Smooth muscle cell (in vitro differentiated cells): ENCODE data around the gene GPC6. TPM values are rescaled to one million over a fixed set of nuclear protein-coding genes. Genes with fewer than 3 reads are reported as not detected.

ENCODE experiments used
- DNase-seq: peaks from one replicate; lab custom pipeline; 2025; ENCODE audit not compliant: unreplicated experiment; lab: John Stamatoyannopoulos, UW
- H2AFZ ChIP-seq: fragments of 200-600 bp; sonication (generic); 2 replicates; pipeline ENCODE4 v1.6.0; 2016; ENCODE audit warnings: antibody characterized with exemption, low read depth, mild to moderate bottlenecking
- H3F3A ChIP-seq: fragments of 200-600 bp; sonication (generic); 2 replicates; pipeline ENCODE4 v1.6.0; 2017; ENCODE audit warnings: antibody characterized with exemption, low read depth
- H3K27ac ChIP-seq: fragments of 200-600 bp; sonication (generic); 2 replicates; pipeline ENCODE4 v1.5.1; 2016; ENCODE audit warnings: low read depth, mild to moderate bottlenecking
- H3K27me3 ChIP-seq: fragments of 200-600 bp; sonication (generic); 2 replicates; pipeline ENCODE4 v1.6.1; 2016; ENCODE audit warnings: low read depth, mild to moderate bottlenecking
- H3K36me3 ChIP-seq: fragments of 200-600 bp; sonication (generic); 2 replicates; pipeline ENCODE4 v1.5.1; 2016; ENCODE audit warnings: low read depth
- H3K4me1 ChIP-seq: fragments of 200-600 bp; sonication (generic); 2 replicates; pipeline ENCODE4 v1.5.1; 2016; ENCODE audit warnings: low read depth
- H3K4me2 ChIP-seq: fragments of 200-600 bp; sonication (generic); 2 replicates; pipeline ENCODE4 v1.6.0; 2016; ENCODE audit warnings: mild to moderate bottlenecking
- H3K4me3 ChIP-seq: fragments of 200-600 bp; sonication (generic); 2 replicates; pipeline ENCODE4 v1.5.1; 2016; ENCODE audit warnings: mild to moderate bottlenecking
- H3K79me2 ChIP-seq: fragments of 200-600 bp; sonication (generic); 2 replicates; pipeline ENCODE4 v1.6.0; 2016; ENCODE audit warnings: low read depth, mild to moderate bottlenecking
- H3K9ac ChIP-seq: fragments of 200-600 bp; sonication (generic); 2 replicates; pipeline ENCODE4 v1.6.0; 2016; ENCODE audit warnings: low read depth
- H3K9me3 ChIP-seq: fragments of 200-600 bp; sonication (generic); replicated peaks from 2 replicates; pipeline ENCODE4 v1.5.1; 2016; ENCODE audit warnings: low read depth
- H4K20me1 ChIP-seq: fragments of 200-600 bp; sonication (generic); 2 replicates; pipeline ENCODE4 v1.6.0; 2016; ENCODE audit warnings: low read depth
- WGBS: methylation state at CpG from one replicate; pipeline ENCODE4 v1.1.7; 2016; ENCODE audit warnings: low lambda C conversion rate; 5-methylcytosine and 5-hydroxymethylcytosine counted together
- polyA plus RNA-seq: library from polyadenylated mRNA; unstranded; fragments of >200 nt; fragmentation: Nextera tagmentation; extraction: Ambion mirVana; gene quantifications from 2 replicates; pipeline ENCODE4 v1.2.1, GENCODE V29; 2016
- total RNA-seq: library from RNA; depleted of rRNA; stranded (reverse); fragments of >200 nt; gene quantifications from 2 replicates; pipeline ENCODE4 v1.2.3, GENCODE V29; 2014
- TF ChIP-seq, protein P1 (sequence below): fragments of 200-600 bp; sonication (generic); IDR thresholded peaks from 2 replicates; pipeline ENCODE4 v1.5.1; 2017; ENCODE audit warnings: borderline replicate concordance, mild to moderate bottlenecking, antibody characterized with exemption; ENCODE audit not compliant: insufficient read depth, poor library complexity, severe bottlenecking

Gene GPC6
- total and polyA plus RNA-seq, 2 experiments from 2014 or later, result 19.7 to 68.5 TPM

DNA sequence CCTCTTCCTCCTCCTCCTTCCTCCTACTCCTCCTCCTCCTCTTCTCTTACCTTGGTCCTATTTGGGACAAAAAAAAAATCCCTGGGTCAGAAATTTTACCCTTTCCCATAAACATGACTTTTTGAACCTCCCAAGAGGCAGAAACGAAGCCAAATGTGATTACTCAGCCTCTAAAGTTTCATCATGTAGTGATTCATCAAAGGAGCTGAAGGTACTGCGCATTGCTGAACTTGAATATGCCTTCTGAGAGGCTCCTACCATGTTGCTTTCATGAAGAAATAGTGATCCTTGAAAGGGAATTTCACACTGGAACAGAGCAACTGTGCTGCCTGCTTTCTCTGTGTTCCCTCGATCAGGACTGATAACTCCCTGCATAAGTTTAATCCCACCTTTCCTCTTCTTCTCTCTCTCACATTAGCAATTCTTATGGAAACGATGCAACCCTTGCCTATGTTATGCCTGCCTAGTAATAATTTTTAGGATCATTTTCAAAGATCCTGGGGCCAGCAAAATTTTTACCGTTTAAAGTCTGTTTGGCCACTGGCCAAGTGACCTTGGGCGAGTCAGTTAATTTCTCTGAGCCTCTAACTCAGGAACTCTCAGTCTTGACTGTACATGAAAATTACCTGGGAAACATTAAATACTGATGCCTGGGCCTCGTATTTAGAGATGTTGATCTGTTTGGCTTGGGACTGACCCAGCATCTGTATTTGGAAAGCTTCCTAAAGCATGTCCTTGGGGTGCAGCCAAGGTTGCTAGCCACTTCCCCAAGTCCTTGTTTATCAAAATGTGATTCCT, 1103.3 kb downstream of the GPC6 start:
- Histone ChIP-seq H3K4me3 (no peak overlapping the region), H3F3A (peaks cover 14% of the 10 kb centered on the region), H3K27me3 (no peaks in the 10 kb centered on the region), H3K36me3 (no peaks in the 10 kb centered on the region), H2AFZ (no peak overlapping the region), H3K4me1 (peaks cover 15% of the 10 kb centered on the region), H3K27ac (peak overlapping the region; percentile 66), H3K9ac (no peak overlapping the region), H3K9me3 (no peaks in the 10 kb centered on the region), H4K20me1 (no peaks in the 10 kb centered on the region), H3K79me2 (no peaks in the 10 kb centered on the region), H3K4me2 (peak overlapping the region; percentile 43)
- TF ChIP-seq, protein P1, sequence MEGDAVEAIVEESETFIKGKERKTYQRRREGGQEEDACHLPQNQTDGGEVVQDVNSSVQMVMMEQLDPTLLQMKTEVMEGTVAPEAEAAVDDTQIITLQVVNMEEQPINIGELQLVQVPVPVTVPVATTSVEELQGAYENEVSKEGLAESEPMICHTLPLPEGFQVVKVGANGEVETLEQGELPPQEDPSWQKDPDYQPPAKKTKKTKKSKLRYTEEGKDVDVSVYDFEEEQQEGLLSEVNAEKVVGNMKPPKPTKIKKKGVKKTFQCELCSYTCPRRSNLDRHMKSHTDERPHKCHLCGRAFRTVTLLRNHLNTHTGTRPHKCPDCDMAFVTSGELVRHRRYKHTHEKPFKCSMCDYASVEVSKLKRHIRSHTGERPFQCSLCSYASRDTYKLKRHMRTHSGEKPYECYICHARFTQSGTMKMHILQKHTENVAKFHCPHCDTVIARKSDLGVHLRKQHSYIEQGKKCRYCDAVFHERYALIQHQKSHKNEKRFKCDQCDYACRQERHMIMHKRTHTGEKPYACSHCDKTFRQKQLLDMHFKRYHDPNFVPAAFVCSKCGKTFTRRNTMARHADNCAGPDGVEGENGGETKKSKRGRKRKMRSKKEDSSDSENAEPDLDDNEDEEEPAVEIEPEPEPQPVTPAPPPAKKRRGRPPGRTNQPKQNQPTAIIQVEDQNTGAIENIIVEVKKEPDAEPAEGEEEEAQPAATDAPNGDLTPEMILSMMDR, result no peak
- WGBS, result 51% methylated on average over 7 of the region's 7 CpGs
- no peak for DNase-seq

DNA sequence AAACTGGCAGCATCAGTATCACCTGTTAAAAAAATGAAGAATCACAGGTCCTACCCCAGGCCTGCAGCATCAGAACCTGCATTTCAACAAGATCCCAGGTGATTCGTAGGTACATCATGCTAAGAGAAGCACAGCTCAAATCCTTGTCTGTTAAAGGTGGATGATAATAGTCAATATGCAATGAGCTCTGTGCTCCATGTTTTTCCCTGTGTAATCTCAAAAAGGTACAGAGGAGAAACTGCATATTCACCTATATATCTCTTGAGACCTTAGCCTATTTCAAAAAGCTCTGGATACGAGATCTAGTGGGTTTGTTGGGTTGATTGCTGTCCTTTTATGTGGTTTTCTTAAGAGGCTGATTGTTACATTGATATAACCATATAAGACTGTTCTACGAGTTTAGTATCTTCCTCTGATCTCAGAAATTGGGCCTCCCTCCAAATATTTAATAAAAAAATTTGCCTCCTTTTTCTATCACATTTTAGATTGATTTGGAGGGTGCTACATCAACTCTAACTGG, 1104.0 kb downstream of the GPC6 start:
- WGBS, result 94% methylated on average over 3 of the region's 3 CpGs
- Histone ChIP-seq H3K4me2 (no peak overlapping the region), H3K79me2 (no peaks in the 10 kb centered on the region), H3K36me3 (no peaks in the 10 kb centered on the region), H3K27ac (no peak overlapping the region), H3K9me3 (no peaks in the 10 kb centered on the region), H3K4me1 (peaks cover 9% of the 10 kb centered on the region), H3K4me3 (no peak overlapping the region), H3F3A (peaks cover 10% of the 10 kb centered on the region), H2AFZ (no peak overlapping the region), H3K27me3 (no peaks in the 10 kb centered on the region), H3K9ac (no peak overlapping the region), H4K20me1 (no peaks in the 10 kb centered on the region)
- DNase-seq, result no peak
- TF ChIP-seq, protein P1, result no peak

- H2AFZ ChIP-seq, result no peak overlapping the region
- no peak overlapping the region for H3K4me3 ChIP-seq
- TF ChIP-seq, protein P1, result no peak
- H3K9me3 ChIP-seq, result no peaks in the 10 kb centered on the region
- H4K20me1 ChIP-seq, result no peaks in the 10 kb centered on the region
- 92% methylated on average over 3 of the region's 3 CpGs for WGBS
- DNase-seq, result no peak
- H3F3A ChIP-seq, result peaks cover 10% of the 10 kb centered on the region
- H3K4me2 ChIP-seq, result no peak overlapping the region
- no peaks in the 10 kb centered on the region for H3K27me3 ChIP-seq
- no peak overlapping the region for H3K27ac ChIP-seq
- H3K79me2 ChIP-seq, result no peaks in the 10 kb centered on the region
- no peak overlapping the region for H3K9ac ChIP-seq
- H3K4me1 ChIP-seq, result peaks cover 9% of the 10 kb centered on the region
- no peaks in the 10 kb centered on the region for H3K36me3 ChIP-seq
These were observed 1104.7 kb downstream of the GPC6 start for GRCh38 chr13:94331281-94331680.
